ENCODE data around the gene TRAF6.

GRCh38 chr11:36493332-36493731 lies 16.7 kb downstream of the TRAF6 start:
- TF ChIP-seq CTCF (IDR thresholded peaks at IDR 0.05) = no peak
- TF ChIP-seq POLR2A (IDR thresholded peaks at IDR 0.05) = no peak

Measured in breast epithelium (tissue), 3 donors.